ENCODE results near the gene QKI. TPM values are rescaled to one million over a fixed set of nuclear protein-coding genes. Genes with fewer than 3 reads are reported as not detected.
A peak's percentile ranks its signal among the peaks of the same experiment; 100 is the strongest.
"Not testable (repeated sequence)": the region's sequence is repeated elsewhere in the genome, so short reads cannot be mapped to it uniquely, and the experiment has no call there.

The QKI gene
- total RNA-seq, 1 donor from 2014 or later, result 234 TPM

DNA sequence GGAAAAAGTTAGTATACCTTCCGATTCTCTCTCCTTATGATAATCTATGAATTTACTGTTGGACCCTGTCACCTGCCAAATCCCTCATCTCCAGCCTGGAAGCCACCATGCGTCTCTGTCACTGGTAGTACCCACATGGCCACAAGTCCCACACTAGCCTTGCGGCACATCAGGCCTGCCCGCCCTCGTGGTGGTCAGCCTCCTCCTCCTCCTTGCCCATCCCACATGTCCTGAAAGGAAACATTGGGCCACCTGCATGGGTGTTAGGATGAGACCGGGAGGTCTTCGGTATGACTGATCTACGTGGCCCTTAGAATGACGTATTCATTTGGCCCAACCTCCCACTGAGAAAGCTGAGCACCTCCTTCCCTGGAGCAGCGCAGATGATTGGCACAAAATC, 37.0 kb upstream of the QKI start:
- TF ChIP-seq, protein P1, sequence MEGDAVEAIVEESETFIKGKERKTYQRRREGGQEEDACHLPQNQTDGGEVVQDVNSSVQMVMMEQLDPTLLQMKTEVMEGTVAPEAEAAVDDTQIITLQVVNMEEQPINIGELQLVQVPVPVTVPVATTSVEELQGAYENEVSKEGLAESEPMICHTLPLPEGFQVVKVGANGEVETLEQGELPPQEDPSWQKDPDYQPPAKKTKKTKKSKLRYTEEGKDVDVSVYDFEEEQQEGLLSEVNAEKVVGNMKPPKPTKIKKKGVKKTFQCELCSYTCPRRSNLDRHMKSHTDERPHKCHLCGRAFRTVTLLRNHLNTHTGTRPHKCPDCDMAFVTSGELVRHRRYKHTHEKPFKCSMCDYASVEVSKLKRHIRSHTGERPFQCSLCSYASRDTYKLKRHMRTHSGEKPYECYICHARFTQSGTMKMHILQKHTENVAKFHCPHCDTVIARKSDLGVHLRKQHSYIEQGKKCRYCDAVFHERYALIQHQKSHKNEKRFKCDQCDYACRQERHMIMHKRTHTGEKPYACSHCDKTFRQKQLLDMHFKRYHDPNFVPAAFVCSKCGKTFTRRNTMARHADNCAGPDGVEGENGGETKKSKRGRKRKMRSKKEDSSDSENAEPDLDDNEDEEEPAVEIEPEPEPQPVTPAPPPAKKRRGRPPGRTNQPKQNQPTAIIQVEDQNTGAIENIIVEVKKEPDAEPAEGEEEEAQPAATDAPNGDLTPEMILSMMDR (IDR thresholded peaks at IDR 0.05), result no peak
- ATAC-seq, result no peak
- DNase-seq, result no peak

DNA sequence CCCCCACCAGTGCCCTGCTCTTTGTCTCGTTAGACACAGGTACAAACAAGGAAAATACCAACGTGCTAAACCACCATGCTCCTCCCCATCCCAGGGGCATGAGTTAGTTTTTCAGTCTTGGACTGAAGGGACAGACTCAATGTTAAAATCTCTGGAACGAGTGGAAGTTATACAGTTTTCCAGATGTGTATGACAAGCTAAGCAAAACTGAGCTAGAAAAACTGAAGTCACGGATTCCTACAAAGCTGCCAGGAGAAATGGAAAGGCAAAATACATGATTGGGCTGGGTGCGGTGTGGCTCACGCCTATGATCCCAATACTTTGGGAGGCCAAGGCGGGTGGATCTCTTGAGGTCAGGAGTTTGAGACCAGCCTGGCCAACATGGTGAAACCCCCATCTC, 34.3 kb upstream of the QKI start:
- DNase-seq, result no peak
- Histone ChIP-seq H3K27me3 (no peaks in the 10 kb centered on the region), H3K9me3 (no peaks in the 10 kb centered on the region), H3K36me3 (no peaks in the 10 kb centered on the region), H3K27ac (no peak overlapping the region), H3K4me3 (no peak overlapping the region), H3K4me1 (no peaks in the 10 kb centered on the region)
- TF ChIP-seq, protein P1 (IDR thresholded peaks at IDR 0.05), result no peak
- no peak for ATAC-seq
- intact Hi-C loops (cut with DNase I), result no loop called here

More for the DNA sequence above, 37.0 kb upstream of the QKI start:
- Histone ChIP-seq H3K36me3 (no peaks in the 10 kb centered on the region), H3K9me3 (no peaks in the 10 kb centered on the region), H3K4me1 (no peaks in the 10 kb centered on the region), H3K27me3 (no peaks in the 10 kb centered on the region), H3K4me3 (no peak overlapping the region), H3K27ac (no peak overlapping the region)
- intact Hi-C loops (cut with DNase I), result no loop called here

DNA sequence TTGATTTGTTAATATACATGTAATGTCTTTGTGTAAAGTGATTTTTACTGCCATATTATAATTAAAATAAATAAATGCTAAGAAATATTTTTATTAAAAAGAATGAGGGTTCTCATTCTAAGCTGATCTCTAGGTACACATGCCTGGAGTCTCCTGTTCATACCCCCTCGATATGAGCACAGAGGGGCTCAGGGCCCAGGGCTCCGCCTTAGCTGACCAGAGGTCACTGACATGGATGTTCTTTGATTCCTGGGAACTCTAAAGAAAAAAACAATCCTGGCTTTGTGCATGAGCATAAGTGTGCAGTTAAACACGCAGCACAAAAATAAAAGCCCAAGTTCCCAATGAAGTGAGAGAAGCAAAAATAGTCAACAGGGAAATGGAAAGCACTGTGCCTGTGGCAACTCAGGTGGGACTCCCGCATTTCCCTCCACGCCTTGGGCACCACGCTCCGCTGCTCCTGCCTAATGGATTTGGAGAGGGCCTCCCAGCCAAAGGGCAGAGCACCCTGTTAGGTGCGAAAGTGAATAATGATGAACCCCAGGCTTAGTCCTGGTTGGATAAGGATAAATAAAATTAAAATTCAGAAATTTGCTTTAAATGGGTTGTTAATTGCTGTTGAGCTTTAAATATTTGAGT, 33.3 kb upstream of the QKI start:
- TF ChIP-seq, protein P1 (IDR thresholded peaks at IDR 0.05), result no peak
- no peak overlapping the region for H3K4me3 ChIP-seq
- intact Hi-C loops (cut with DNase I), result no loop called here
- H3K4me1 ChIP-seq, result no peaks in the 10 kb centered on the region
- H3K27me3 ChIP-seq, result no peaks in the 10 kb centered on the region
- no peaks in the 10 kb centered on the region for H3K9me3 ChIP-seq
- H3K36me3 ChIP-seq, result no peaks in the 10 kb centered on the region
- no peak overlapping the region for H3K27ac ChIP-seq
- DNase-seq (no peak), ATAC-seq (no peak)

GRCh38 chr6:163383396-163383795, 31.1 kb upstream of the QKI start:
- intact Hi-C loops (cut with DNase I); DNase-seq; H3K4me1 ChIP-seq; H3K27ac ChIP-seq; H3K27me3 ChIP-seq; ATAC-seq; H3K36me3 ChIP-seq; H3K9me3 ChIP-seq; H3K4me3 ChIP-seq: not testable (repeated sequence)

DNA sequence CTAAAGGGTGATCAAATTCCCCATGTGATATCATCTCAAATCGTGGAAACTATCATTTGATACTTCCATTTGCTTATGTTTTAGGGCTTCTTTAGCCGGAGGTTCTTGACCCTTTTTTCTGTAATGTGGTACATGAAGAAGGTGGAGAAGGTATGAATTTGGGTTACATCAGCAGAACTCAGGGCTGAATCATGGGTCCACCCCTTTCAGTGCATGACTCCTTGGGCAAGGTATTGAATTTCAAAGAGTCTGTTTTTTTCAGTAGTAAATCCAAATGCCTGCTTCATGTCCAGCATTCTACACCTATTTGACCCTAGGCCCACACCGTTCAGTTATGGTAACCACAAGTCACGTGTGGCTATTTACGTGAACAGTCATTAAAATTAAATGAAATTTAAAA, 30.6 kb upstream of the QKI start:
- TF ChIP-seq, protein P1 (IDR thresholded peaks at IDR 0.05), result no peak
- Histone ChIP-seq H3K4me3 (no peak overlapping the region), H3K36me3 (no peaks in the 10 kb centered on the region), H3K9me3 (no peaks in the 10 kb centered on the region), H3K27me3 (no peaks in the 10 kb centered on the region), H3K4me1 (no peaks in the 10 kb centered on the region), H3K27ac (no peak overlapping the region)
- intact Hi-C loops (cut with DNase I), result no loop called here
- ATAC-seq, result no peak
- DNase-seq, result no peak

DNA sequence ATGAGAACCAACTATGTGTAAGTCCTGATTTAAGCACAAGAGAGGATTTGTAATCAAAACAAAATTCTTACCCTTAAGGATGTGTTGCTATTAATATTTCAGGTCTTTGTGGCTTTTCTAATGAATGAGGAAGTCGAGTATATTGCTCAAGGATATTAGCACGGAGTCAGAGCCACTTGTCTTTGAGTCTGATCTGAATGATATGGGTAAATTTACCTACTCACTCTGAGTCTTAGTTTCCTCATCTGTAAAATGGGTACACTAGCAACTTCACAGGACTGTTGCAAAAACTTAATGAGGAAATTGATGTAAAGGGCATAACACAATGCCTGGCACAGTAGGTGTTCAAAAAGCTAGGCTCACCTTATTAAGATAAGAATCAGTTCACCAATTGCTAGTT, 30.0 kb upstream of the QKI start:
- peak; percentile 63 for ATAC-seq
- Histone ChIP-seq H3K4me3 (no peak overlapping the region), H3K36me3 (no peaks in the 10 kb centered on the region), H3K4me1 (no peaks in the 10 kb centered on the region), H3K9me3 (no peaks in the 10 kb centered on the region), H3K27ac (no peak overlapping the region), H3K27me3 (no peaks in the 10 kb centered on the region)
- intact Hi-C loops (cut with DNase I), result no loop called here
- TF ChIP-seq, protein P1 (IDR thresholded peaks at IDR 0.05), result no peak
- DNase-seq, result no peak

DNA sequence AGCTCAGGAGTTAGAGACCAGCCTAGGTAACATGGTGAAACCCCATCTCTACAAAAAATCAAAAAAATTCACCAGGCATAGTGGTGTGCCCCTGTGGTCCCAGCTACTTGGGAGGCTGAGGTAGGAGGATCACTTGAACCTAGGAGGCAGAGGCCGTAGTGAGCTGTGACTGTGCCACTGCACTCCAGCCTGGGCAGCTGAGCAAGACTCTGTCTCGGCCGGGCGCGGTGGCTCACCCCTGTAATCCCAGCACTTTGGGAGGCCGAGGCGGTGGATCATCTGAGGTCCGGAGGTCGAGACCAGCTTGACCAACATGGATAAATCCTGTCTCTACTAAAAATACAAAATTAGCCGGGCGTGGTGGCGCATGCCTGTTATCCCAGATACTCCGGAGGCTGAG, 29.0 kb upstream of the QKI start:
- H3K36me3 ChIP-seq; H3K27ac ChIP-seq; ATAC-seq; H3K27me3 ChIP-seq; H3K4me3 ChIP-seq; DNase-seq; H3K9me3 ChIP-seq; intact Hi-C loops (cut with DNase I); H3K4me1 ChIP-seq: not testable (repeated sequence)

Measured in upper lobe of right lung (tissue), 1 donor.